ENCODE data around the gene SORCS2.

SORCS2 gene

DNA sequence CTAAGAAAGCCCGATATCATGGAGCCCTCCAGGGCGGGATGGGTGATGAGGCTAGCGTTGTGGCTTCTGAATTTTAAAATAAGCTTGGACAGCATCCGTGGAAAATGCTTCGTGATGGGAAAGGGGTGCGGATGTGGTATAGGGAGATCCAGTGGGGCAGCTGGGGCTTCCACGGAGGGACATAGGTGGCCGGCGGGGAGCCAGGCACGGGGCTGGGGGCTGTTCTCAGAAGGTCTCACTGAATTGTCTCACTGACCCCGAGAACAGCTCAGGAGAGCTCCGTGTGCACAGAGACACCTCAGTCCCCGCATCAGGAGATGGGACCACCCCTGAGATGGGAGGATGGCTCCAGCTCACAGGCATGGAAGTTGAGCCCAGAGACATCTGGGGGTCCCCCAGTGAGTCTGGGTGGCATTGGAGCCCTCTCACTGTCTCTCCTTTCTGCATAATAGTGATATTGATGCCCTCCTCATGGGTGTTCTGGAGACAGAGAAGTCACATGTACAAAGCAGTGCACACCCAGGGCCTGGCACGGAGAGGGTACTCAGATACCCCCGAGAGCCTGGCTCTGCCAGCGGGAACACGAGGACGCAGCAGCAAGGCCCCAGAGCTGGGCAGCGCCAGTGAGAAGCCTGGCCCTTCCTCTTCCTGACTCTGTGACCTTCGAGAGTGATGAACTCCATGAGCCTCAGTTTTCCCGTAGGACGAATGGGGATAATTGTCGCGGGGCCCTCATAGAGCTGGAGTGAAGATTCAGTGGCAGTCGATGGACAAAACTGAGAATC is 313.0 kb downstream of the SORCS2 start:
- peaks cover 1% of the 10 kb centered on the region; the same call in 1 of the 2 replicates for H3K27me3 ChIP-seq (replicated peaks; ENCODE audit: control insufficient read depth, insufficient read depth, low read length)
- H3K36me3 ChIP-seq (ENCODE audit: control insufficient read depth, insufficient read depth, low read length): no peaks in the 10 kb centered on the region
- H3K4me3 ChIP-seq (replicated peaks; ENCODE audit: low read depth, low read length): no peak overlapping the region
- TF ChIP-seq, protein P1, sequence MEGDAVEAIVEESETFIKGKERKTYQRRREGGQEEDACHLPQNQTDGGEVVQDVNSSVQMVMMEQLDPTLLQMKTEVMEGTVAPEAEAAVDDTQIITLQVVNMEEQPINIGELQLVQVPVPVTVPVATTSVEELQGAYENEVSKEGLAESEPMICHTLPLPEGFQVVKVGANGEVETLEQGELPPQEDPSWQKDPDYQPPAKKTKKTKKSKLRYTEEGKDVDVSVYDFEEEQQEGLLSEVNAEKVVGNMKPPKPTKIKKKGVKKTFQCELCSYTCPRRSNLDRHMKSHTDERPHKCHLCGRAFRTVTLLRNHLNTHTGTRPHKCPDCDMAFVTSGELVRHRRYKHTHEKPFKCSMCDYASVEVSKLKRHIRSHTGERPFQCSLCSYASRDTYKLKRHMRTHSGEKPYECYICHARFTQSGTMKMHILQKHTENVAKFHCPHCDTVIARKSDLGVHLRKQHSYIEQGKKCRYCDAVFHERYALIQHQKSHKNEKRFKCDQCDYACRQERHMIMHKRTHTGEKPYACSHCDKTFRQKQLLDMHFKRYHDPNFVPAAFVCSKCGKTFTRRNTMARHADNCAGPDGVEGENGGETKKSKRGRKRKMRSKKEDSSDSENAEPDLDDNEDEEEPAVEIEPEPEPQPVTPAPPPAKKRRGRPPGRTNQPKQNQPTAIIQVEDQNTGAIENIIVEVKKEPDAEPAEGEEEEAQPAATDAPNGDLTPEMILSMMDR (IDR thresholded peaks at IDR 0.05; ENCODE audit: insufficient read depth, low read length, poor library complexity, severe bottlenecking): no peak
- no peak for DNase-seq (ENCODE audit: extremely low read depth, insufficient read length)

DNA sequence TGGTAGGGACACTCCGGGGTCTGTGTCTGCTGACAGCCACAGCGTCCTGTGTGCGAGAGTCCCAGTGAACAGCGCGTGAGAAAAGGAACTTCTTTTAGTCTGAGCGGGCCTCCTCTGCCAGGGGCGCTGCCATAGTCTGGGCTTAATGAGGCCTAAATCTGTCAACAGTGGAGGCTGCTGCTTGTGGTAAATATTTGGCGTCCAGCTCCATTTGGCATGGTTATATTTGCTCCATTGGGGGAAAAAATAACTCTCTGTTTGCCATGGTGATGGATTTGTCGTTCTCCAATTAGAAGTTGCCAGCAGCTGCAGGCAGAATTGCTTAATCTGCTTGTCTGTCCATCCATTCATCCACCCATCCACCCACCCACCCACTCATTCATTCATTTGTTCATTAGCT is 313.8 kb downstream of the SORCS2 start:
- peaks cover 1% of the 10 kb centered on the region; the same call in 1 of the 2 replicates for H3K27me3 ChIP-seq (replicated peaks; ENCODE audit: control insufficient read depth, insufficient read depth, low read length)

GRCh38 chr4:7506572-7506971 is 314.2 kb downstream of the SORCS2 start:
- TF ChIP-seq, protein P1 (IDR thresholded peaks at IDR 0.05; ENCODE audit: insufficient read depth, low read length, poor library complexity, severe bottlenecking): no peak
- no peak overlapping the region for H3K4me3 ChIP-seq (replicated peaks; ENCODE audit: low read depth, low read length)
- H3K36me3 ChIP-seq (ENCODE audit: control insufficient read depth, insufficient read depth, low read length): no peaks in the 10 kb centered on the region
- peaks cover 1% of the 10 kb centered on the region; the same call in 1 of the 2 replicates for H3K27me3 ChIP-seq (replicated peaks; ENCODE audit: control insufficient read depth, insufficient read depth, low read length)
- no peak for DNase-seq (ENCODE audit: extremely low read depth, insufficient read length)

More for the DNA sequence above, 313.8 kb downstream of the SORCS2 start:
- Histone ChIP-seq H3K4me3 (replicated peaks; ENCODE audit: low read depth, low read length) (no peak overlapping the region), H3K36me3 (ENCODE audit: control insufficient read depth, insufficient read depth, low read length) (no peaks in the 10 kb centered on the region)
- TF ChIP-seq, protein P1 (IDR thresholded peaks at IDR 0.05; ENCODE audit: insufficient read depth, low read length, poor library complexity, severe bottlenecking): no peak
- no peak for DNase-seq (ENCODE audit: extremely low read depth, insufficient read length)

- DNase-seq (ENCODE audit: extremely low read depth, insufficient read length): no peak
- TF ChIP-seq, protein P1 (IDR thresholded peaks at IDR 0.05; ENCODE audit: insufficient read depth, low read length, poor library complexity, severe bottlenecking): no peak
- H3K36me3 ChIP-seq (ENCODE audit: control insufficient read depth, insufficient read depth, low read length): no peaks in the 10 kb centered on the region
- H3K4me3 ChIP-seq (replicated peaks; ENCODE audit: low read depth, low read length): no peak overlapping the region
- H3K27me3 ChIP-seq (replicated peaks; ENCODE audit: control insufficient read depth, insufficient read depth, low read length): peaks cover 1% of the 10 kb centered on the region; the same call in 1 of the 2 replicates
These were observed 315.0 kb downstream of the SORCS2 start for GRCh38 chr4:7507381-7507780.

- TF ChIP-seq, protein P1 (IDR thresholded peaks at IDR 0.05; ENCODE audit: insufficient read depth, low read length, poor library complexity, severe bottlenecking): no peak
- no peaks in the 10 kb centered on the region for H3K36me3 ChIP-seq (ENCODE audit: control insufficient read depth, insufficient read depth, low read length)
- peaks cover 1% of the 10 kb centered on the region; the same call in 1 of the 2 replicates for H3K27me3 ChIP-seq (replicated peaks; ENCODE audit: control insufficient read depth, insufficient read depth, low read length)
- H3K4me3 ChIP-seq (replicated peaks; ENCODE audit: low read depth, low read length): no peak overlapping the region
- DNase-seq (ENCODE audit: extremely low read depth, insufficient read length): no peak
These were observed 317.7 kb downstream of the SORCS2 start for GRCh38 chr4:7510066-7510465.

Data from GM06990 (cell line).